Liver (tissue), 3 donors: ENCODE results near the gene WWC2.

Experiments
- EGR1 ChIP-seq, 2 donors: IDR thresholded peaks; 2 replicates each; pipeline ENCODE4 v1.6.1; 2016 to 2018; ENCODE audit warnings: antibody characterized with exemption in 2 of 2, low read depth in 2 of 2
- FOXA1 ChIP-seq: IDR thresholded peaks from 2 replicates; pipeline ENCODE4 v1.6.1; 2016; ENCODE audit warnings: antibody characterized with exemption
- GABPA ChIP-seq, 2 donors: IDR thresholded peaks in 1 of 2; conservative IDR thresholded peaks in 1 of 2; 2 replicates each; pipeline ENCODE4 v1.6.1; 2016; ENCODE audit warnings: antibody characterized with exemption in 2 of 2, mild to moderate bottlenecking in 1 of 2, moderate library complexity in 1 of 2
- HNF4G ChIP-seq: IDR thresholded peaks from 2 replicates; pipeline ENCODE4 v1.6.1; 2016; ENCODE audit warnings: antibody characterized with exemption
- JUND ChIP-seq, 2 donors: IDR thresholded peaks; 2 replicates each; pipeline ENCODE4 v1.6.1; 2016; ENCODE audit warnings: antibody characterized with exemption in 2 of 2
- RAD21 ChIP-seq, 2 donors: IDR thresholded peaks; 2 replicates each; pipeline ENCODE4 v1.6.1; 2016; ENCODE audit warnings: antibody characterized with exemption in 2 of 2, mild to moderate bottlenecking in 2 of 2
- RXRA ChIP-seq, 2 donors: IDR thresholded peaks; 2 replicates each; pipeline ENCODE4 v1.6.1; 2017 to 2018; ENCODE audit warnings: antibody characterized with exemption in 2 of 2, mild to moderate bottlenecking in 1 of 2
- SP1 ChIP-seq: IDR thresholded peaks from 2 replicates; pipeline ENCODE4 v1.6.1; 2018; ENCODE audit warnings: antibody characterized with exemption, mild to moderate bottlenecking
- TAF1 ChIP-seq: conservative IDR thresholded peaks from 2 replicates; pipeline ENCODE4 v1.6.1; 2016; ENCODE audit warnings: antibody characterized with exemption, mild to moderate bottlenecking
- YY1 ChIP-seq: IDR thresholded peaks from 2 replicates; pipeline ENCODE4 v1.6.1; 2016; ENCODE audit warnings: antibody characterized with exemption, mild to moderate bottlenecking
- TF ChIP-seq, protein P1 (sequence below): fragments of 150-350 bp; IDR thresholded peaks from 2 replicates; pipeline ENCODE4 v1.5.1; 2017; ENCODE audit warnings: improper control_type of control experiment, low read depth, low read length; ENCODE audit not compliant: missing input control
- TF ChIP-seq, protein P2 (sequence below): IDR thresholded peaks from 2 replicates; pipeline ENCODE4 v1.6.1; 2016; ENCODE audit warnings: antibody characterized with exemption, mild to moderate bottlenecking
- TF ChIP-seq, protein P3 (sequence below): IDR thresholded peaks from 2 replicates; pipeline ENCODE4 v1.6.1; 2016; ENCODE audit warnings: antibody characterized with exemption
- donor health status: healthy.
- donor health status: healthy.

GRCh38 chr4:183257808-183258207, 158.8 kb downstream of the WWC2 start:
- TF ChIP-seq, protein P1, sequence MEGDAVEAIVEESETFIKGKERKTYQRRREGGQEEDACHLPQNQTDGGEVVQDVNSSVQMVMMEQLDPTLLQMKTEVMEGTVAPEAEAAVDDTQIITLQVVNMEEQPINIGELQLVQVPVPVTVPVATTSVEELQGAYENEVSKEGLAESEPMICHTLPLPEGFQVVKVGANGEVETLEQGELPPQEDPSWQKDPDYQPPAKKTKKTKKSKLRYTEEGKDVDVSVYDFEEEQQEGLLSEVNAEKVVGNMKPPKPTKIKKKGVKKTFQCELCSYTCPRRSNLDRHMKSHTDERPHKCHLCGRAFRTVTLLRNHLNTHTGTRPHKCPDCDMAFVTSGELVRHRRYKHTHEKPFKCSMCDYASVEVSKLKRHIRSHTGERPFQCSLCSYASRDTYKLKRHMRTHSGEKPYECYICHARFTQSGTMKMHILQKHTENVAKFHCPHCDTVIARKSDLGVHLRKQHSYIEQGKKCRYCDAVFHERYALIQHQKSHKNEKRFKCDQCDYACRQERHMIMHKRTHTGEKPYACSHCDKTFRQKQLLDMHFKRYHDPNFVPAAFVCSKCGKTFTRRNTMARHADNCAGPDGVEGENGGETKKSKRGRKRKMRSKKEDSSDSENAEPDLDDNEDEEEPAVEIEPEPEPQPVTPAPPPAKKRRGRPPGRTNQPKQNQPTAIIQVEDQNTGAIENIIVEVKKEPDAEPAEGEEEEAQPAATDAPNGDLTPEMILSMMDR: no peak
- TF ChIP-seq GABPA (IDR thresholded peaks at IDR 0.05 in 1 of 2, conservative IDR thresholded peaks at IDR 0.05 in 1 of 2) (no peak), RAD21 (IDR thresholded peaks at IDR 0.05) (no peak), EGR1 (IDR thresholded peaks at IDR 0.05; ENCODE audit: low read depth in 2 of 2) (no peak), FOXA1 (no peak), RXRA (IDR thresholded peaks at IDR 0.05) (no peak), SP1 (no peak), HNF4G (no peak), TAF1 (no peak), YY1 (no peak), JUND (IDR thresholded peaks at IDR 0.05) (no peak)
- TF ChIP-seq, protein P2, sequence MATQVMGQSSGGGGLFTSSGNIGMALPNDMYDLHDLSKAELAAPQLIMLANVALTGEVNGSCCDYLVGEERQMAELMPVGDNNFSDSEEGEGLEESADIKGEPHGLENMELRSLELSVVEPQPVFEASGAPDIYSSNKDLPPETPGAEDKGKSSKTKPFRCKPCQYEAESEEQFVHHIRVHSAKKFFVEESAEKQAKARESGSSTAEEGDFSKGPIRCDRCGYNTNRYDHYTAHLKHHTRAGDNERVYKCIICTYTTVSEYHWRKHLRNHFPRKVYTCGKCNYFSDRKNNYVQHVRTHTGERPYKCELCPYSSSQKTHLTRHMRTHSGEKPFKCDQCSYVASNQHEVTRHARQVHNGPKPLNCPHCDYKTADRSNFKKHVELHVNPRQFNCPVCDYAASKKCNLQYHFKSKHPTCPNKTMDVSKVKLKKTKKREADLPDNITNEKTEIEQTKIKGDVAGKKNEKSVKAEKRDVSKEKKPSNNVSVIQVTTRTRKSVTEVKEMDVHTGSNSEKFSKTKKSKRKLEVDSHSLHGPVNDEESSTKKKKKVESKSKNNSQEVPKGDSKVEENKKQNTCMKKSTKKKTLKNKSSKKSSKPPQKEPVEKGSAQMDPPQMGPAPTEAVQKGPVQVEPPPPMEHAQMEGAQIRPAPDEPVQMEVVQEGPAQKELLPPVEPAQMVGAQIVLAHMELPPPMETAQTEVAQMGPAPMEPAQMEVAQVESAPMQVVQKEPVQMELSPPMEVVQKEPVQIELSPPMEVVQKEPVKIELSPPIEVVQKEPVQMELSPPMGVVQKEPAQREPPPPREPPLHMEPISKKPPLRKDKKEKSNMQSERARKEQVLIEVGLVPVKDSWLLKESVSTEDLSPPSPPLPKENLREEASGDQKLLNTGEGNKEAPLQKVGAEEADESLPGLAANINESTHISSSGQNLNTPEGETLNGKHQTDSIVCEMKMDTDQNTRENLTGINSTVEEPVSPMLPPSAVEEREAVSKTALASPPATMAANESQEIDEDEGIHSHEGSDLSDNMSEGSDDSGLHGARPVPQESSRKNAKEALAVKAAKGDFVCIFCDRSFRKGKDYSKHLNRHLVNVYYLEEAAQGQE: no peak
- TF ChIP-seq, protein P3, sequence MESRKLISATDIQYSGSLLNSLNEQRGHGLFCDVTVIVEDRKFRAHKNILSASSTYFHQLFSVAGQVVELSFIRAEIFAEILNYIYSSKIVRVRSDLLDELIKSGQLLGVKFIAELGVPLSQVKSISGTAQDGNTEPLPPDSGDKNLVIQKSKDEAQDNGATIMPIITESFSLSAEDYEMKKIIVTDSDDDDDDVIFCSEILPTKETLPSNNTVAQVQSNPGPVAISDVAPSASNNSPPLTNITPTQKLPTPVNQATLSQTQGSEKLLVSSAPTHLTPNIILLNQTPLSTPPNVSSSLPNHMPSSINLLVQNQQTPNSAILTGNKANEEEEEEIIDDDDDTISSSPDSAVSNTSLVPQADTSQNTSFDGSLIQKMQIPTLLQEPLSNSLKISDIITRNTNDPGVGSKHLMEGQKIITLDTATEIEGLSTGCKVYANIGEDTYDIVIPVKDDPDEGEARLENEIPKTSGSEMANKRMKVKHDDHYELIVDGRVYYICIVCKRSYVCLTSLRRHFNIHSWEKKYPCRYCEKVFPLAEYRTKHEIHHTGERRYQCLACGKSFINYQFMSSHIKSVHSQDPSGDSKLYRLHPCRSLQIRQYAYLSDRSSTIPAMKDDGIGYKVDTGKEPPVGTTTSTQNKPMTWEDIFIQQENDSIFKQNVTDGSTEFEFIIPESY: no peak
